Cardiac muscle cell (in vitro differentiated cells and primary cell): ENCODE results near the gene TRIM31. TPM values are rescaled to one million over a fixed set of nuclear protein-coding genes. Genes with fewer than 3 reads are reported as not detected.

Source experiments
- DNase-seq, 2 donors: peaks; one replicate each; pipeline versions ENCODE4 v3.0.0 to v3.0.0-alpha.2; 2010 to 2017; ENCODE audit warnings: low read depth in 1 of 2, low spot score in 1 of 2
- H3K27ac ChIP-seq: fragments of 200-600 bp; sonication (generic); 2 replicates; pipeline ENCODE4 v1.5.1; 2016
- H3K27me3 ChIP-seq: fragments of 200-600 bp; sonication (generic); 2 replicates; pipeline ENCODE4 v1.6.0; 2016; ENCODE audit warnings: control low read depth
- H3K36me3 ChIP-seq: fragments of 200-600 bp; sonication (generic); 2 replicates; pipeline ENCODE4 v1.5.1; 2016; ENCODE audit warnings: control low read depth
- H3K4me1 ChIP-seq: fragments of 200-600 bp; sonication (generic); 2 replicates; pipeline ENCODE4 v1.8.1; 2017; ENCODE audit warnings: low read depth, mild to moderate bottlenecking, mixed run types
- H3K4me3 ChIP-seq: fragments of 200-600 bp; sonication (generic); 2 replicates; pipeline ENCODE4 v1.5.1; 2016; ENCODE audit warnings: mild to moderate bottlenecking
- H3K9me3 ChIP-seq: fragments of 200-600 bp; sonication (generic); 2 replicates; pipeline ENCODE4 v1.5.1; 2017; ENCODE audit warnings: low read depth, mild to moderate bottlenecking, control low read depth
- polyA plus RNA-seq: library from polyadenylated mRNA; unstranded; fragments of >200 nt; fragmentation: Nextera tagmentation; extraction: Ambion mirVana; gene quantifications from 2 replicates; pipeline ENCODE4 v1.2.1, GENCODE V29; 2016
- total RNA-seq: library from RNA; depleted of rRNA; stranded (reverse); fragments of >200 nt; gene quantifications from 2 replicates; pipeline ENCODE4 v1.2.3, GENCODE V29; 2016
- TF ChIP-seq, protein P1 (sequence below): IDR thresholded peaks from 2 replicates; pipeline ENCODE4 v1.5.1; 2012; ENCODE audit warnings: low read depth, mild to moderate bottlenecking, low read length

Gene TRIM31
- total and polyA plus RNA-seq, 2 experiments from 2014 or later: not detected

DNA sequence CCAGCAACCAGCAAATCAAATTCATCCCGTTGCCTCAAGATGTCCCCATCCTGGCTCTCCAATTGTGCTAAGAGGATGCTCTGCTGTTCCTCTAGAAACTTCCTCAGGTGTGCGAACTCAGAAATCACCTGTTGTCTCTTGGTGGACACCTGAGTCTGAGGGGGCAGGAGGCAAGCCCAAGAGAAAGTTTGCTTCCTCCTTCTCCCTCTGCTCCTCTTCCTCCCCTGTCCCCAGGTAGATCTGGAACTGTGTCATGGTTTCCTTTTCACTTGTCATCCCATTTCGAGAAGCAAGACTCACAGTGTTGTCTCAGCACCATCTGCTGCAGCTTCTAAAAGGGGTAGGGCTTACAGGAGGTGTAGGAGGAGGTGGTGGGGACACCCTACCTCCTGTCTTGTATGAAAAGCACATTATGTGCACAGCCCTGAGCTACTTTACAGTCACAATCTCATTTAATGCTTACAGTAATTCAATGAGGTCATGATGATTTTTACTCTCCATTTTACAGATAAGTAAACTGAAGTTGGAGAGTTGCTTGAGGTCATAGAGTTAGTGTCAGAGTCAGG, 45.7 kb upstream of the TRIM31 start:
- no peaks in the 10 kb centered on the region for H3K9me3 ChIP-seq
- H3K4me1 ChIP-seq: no peaks in the 10 kb centered on the region
- TF ChIP-seq, protein P1, sequence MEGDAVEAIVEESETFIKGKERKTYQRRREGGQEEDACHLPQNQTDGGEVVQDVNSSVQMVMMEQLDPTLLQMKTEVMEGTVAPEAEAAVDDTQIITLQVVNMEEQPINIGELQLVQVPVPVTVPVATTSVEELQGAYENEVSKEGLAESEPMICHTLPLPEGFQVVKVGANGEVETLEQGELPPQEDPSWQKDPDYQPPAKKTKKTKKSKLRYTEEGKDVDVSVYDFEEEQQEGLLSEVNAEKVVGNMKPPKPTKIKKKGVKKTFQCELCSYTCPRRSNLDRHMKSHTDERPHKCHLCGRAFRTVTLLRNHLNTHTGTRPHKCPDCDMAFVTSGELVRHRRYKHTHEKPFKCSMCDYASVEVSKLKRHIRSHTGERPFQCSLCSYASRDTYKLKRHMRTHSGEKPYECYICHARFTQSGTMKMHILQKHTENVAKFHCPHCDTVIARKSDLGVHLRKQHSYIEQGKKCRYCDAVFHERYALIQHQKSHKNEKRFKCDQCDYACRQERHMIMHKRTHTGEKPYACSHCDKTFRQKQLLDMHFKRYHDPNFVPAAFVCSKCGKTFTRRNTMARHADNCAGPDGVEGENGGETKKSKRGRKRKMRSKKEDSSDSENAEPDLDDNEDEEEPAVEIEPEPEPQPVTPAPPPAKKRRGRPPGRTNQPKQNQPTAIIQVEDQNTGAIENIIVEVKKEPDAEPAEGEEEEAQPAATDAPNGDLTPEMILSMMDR: no peak
- no peak overlapping the region for H3K27ac ChIP-seq
- H3K27me3 ChIP-seq: peaks cover 58% of the 10 kb centered on the region
- H3K4me3 ChIP-seq: no peak overlapping the region
- DNase-seq: no peak
- no peaks in the 10 kb centered on the region for H3K36me3 ChIP-seq

DNA sequence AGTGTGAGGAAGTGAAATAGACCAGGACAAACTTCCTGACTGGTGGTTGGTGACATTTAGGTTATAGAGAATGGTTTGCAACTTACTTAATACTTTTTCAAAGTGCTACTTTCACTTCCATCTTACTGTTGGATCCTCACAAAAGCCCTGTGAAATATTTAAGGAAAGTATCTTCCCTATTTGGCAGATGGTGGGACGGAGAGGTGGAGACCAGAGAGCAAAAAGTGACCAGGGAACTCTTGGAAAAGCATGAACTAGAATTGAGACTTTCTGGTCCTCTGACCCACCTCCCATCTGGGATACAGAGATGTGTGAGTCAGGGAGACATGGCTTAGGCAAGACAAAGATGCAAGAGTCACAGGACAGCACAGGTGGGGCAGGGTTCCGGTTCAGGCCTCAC, 45.1 kb upstream of the TRIM31 start:
- no peaks in the 10 kb centered on the region for H3K9me3 ChIP-seq
- H3K27ac ChIP-seq: no peak overlapping the region
- no peak overlapping the region for H3K4me3 ChIP-seq
- TF ChIP-seq, protein P1: no peak
- H3K36me3 ChIP-seq: no peaks in the 10 kb centered on the region
- peaks cover 64% of the 10 kb centered on the region for H3K27me3 ChIP-seq
- H3K4me1 ChIP-seq: no peaks in the 10 kb centered on the region
- no peak for DNase-seq

DNA sequence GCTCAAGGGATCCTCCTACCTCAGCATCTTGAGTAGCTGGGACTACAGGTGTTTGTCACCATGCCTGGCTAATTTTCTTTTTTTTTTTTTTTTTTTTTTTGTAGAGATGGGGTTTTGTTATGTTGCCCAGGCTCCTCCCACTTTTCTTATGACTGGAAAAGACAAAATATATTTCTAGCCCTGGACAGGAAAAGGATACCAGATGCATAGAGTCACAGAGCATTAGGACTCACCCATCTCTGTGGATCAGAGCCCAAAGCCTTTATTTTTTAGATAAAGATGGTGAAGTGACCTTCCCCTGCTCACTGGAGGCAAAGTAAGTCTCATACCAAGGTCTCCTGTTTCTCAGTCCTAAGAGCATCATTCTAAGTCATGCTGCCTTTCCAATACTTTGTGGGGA, 44.7 kb upstream of the TRIM31 start:
- H3K27me3 ChIP-seq: peaks cover 64% of the 10 kb centered on the region
- H3K27ac ChIP-seq: no peak overlapping the region
- no peak for DNase-seq
- no peaks in the 10 kb centered on the region for H3K36me3 ChIP-seq
- no peak overlapping the region for H3K4me3 ChIP-seq
- H3K9me3 ChIP-seq: no peaks in the 10 kb centered on the region
- H3K4me1 ChIP-seq: no peaks in the 10 kb centered on the region
- TF ChIP-seq, protein P1: no peak

DNA sequence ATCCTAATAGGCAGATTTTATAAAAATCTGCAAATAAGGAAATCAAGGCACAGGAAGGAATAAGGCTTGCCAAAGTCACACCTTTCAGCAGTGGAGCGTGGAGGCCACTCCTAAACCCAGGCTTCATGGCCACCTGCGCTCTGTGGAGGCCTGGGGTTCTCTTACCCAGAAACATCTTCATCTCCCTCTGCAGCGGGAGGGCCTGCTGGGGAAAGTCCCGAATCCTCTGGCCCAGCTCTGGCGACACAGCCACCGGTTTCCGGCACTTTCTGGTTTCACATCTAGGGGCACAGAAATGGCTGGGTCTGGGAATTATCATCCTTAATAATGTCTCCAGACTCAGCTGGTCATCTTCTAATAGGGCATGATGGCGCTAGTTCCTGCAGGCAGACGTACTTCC, 43.9 kb upstream of the TRIM31 start:
- H3K4me3 ChIP-seq: no peak overlapping the region
- no peak overlapping the region for H3K27ac ChIP-seq
- H3K36me3 ChIP-seq: no peaks in the 10 kb centered on the region
- H3K4me1 ChIP-seq: no peaks in the 10 kb centered on the region
- peaks cover 64% of the 10 kb centered on the region for H3K27me3 ChIP-seq
- H3K9me3 ChIP-seq: no peaks in the 10 kb centered on the region
- no peak for DNase-seq
- TF ChIP-seq, protein P1: no peak

DNA sequence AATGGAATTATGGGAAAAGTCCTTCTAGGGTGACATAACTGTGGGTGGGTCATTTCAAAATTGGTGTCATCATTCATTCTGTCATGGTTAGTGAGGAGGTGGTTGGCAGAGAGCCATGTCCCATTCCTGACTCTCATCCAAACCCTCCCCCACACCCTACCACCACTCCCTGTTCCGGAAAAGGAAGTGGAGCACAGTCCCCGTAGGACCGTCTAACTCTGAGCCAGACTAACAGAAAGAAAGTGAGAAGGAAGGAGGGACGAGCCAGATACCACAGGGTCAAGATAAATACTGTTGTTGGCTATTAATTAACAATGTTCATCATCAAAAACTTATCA, 43.3 kb upstream of the TRIM31 start:
- peak in 1 of 2 donors; percentile 74 for DNase-seq
- H3K9me3 ChIP-seq: no peaks in the 10 kb centered on the region
- no peaks in the 10 kb centered on the region for H3K4me1 ChIP-seq
- H3K36me3 ChIP-seq: no peaks in the 10 kb centered on the region
- TF ChIP-seq, protein P1: no peak
- H3K27me3 ChIP-seq: peaks cover 64% of the 10 kb centered on the region
- H3K4me3 ChIP-seq: no peak overlapping the region
- no peak overlapping the region for H3K27ac ChIP-seq
